ENCODE measurements around the gene MX1. TPM values are rescaled to one million over a fixed set of nuclear protein-coding genes. Genes with fewer than 3 reads are reported as not detected.

MX1 gene
- total and polyA plus RNA-seq, 12 donors = 14.0 to 44.4 (median 26.4) TPM

- H3K4me3 ChIP-seq = no peak overlapping the region
- no peak overlapping the region for H3K27ac ChIP-seq
- WGBS, 4 donors = 87 to 95% (median 92%) methylated on average over 7 of the region's 7 CpGs
- H3K9me3 ChIP-seq (replicated peaks in 1 of 3) = no peaks in the 10 kb centered on the region
- DNase-seq = no peak
- no peak for TF ChIP-seq POLR2A (IDR thresholded peaks at IDR 0.05)
- no peak for TF ChIP-seq CTCF (IDR thresholded peaks at IDR 0.05)
- H3K36me3 ChIP-seq (replicated peaks in 1 of 2) = peaks cover 0 to 38% of the 10 kb centered on the region in 2 donors
- no peaks in the 10 kb centered on the region for H3K4me1 ChIP-seq (replicated peaks in 1 of 2)
- no peaks in the 10 kb centered on the region for H3K27me3 ChIP-seq
- intact Hi-C loops (cut with DNase I) = no loop called here
These were observed 17.5 kb downstream of the MX1 start for GRCh38 chr21:41443562-41443961.

DNA sequence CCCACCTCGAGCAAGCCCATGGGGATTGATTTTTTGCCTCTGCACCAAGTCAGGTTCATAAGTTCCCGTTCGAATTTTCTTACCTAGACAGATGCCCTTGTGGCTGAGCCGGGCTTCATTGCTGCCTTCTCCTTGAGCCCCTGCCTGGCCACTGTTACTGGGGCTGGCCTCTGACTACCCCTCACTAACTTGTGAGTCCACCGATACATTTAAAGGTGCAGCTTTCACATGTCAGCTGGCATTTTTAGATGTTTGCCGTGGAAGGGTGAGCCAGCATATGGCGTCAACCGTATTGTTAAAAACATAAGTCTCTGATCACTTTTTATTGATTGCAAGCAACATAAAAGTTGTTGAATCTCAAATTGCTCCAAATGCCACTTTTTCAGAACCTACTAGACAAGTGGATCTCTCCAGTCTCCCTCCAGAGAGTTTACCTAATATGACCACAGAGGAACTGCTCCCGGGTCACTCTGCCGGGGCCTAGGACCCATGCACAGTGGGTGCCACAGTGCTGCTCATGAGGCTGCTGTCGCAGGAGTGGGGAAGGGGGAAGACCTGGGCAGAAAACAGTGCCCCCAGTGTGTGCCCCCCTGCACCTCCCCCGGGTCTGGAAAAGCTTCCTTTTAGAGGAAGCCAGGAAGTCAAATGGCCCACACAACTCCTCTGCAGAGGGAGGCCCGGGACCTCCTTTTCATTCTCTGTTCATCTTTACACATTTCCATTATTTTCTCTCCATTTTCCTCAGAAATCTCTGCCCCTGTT lies 18.8 kb downstream of the MX1 start:
- WGBS, 4 donors = 89 to 91% (median 91%) methylated on average over 10 to 13 of the region's 13 CpGs
- DNase-seq = no peak
- Histone ChIP-seq H3K27ac (no peak overlapping the region), H3K27me3 (no peaks in the 10 kb centered on the region), H3K4me1 (replicated peaks in 1 of 2) (no peaks in the 10 kb centered on the region), H3K4me3 (no peak overlapping the region), H3K9me3 (replicated peaks in 1 of 3) (no peaks in the 10 kb centered on the region), H3K36me3 (replicated peaks in 1 of 2) (peaks cover 0 to 38% of the 10 kb centered on the region in 2 donors)
- TF ChIP-seq POLR2A (IDR thresholded peaks at IDR 0.05) = no peak
- TF ChIP-seq CTCF (IDR thresholded peaks at IDR 0.05) = no peak
- intact Hi-C loops (cut with DNase I) = no loop called here

- Histone ChIP-seq H3K27ac (no peak overlapping the region), H3K36me3 (replicated peaks in 1 of 2) (peaks cover 0 to 38% of the 10 kb centered on the region in 2 donors), H3K27me3 (no peaks in the 10 kb centered on the region), H3K4me3 (no peak overlapping the region), H3K4me1 (replicated peaks in 1 of 2) (no peaks in the 10 kb centered on the region), H3K9me3 (replicated peaks in 1 of 3) (no peaks in the 10 kb centered on the region)
- DNase-seq = no peak
- intact Hi-C loops (cut with DNase I) = no loop called here
- TF ChIP-seq POLR2A (IDR thresholded peaks at IDR 0.05) = no peak
- TF ChIP-seq CTCF (IDR thresholded peaks at IDR 0.05) = no peak
- WGBS, 4 donors = 82 to 92% (median 85%) methylated on average over 7 of the region's 7 CpGs
These were observed 19.4 kb downstream of the MX1 start for GRCh38 chr21:41445465-41445862.

DNA sequence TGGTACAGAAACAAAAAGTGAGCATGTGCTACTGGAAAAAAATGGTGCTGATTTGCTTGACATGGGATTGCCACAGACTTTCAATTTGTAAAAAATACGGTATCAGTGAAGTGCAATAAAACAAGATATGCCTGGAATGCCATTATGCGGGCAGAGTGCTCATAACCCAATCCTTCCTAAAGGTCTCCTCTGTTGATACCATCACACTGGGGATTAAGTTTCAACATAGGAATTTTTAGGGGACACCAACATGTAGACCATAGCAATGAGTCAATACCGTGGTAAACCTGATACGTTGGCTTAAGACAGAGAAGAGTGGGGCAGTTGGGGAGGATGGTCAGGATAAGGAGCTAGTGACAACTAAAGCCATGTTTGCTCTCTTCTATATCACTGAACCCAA lies 20.5 kb downstream of the MX1 start:
- Histone ChIP-seq H3K9me3 (replicated peaks in 1 of 3) (no peaks in the 10 kb centered on the region), H3K4me3 (no peak overlapping the region), H3K4me1 (replicated peaks in 1 of 2) (no peaks in the 10 kb centered on the region), H3K27ac (no peak overlapping the region), H3K36me3 (replicated peaks in 1 of 2) (peaks cover 0 to 28% of the 10 kb centered on the region in 2 donors), H3K27me3 (no peaks in the 10 kb centered on the region)
- intact Hi-C loops (cut with DNase I) = no loop called here
- no peak for DNase-seq
- 74 to 100% (median 99%) methylated on average over 4 of the region's 4 CpGs for WGBS, 4 donors
- TF ChIP-seq POLR2A (IDR thresholded peaks at IDR 0.05) = no peak
- no peak for TF ChIP-seq CTCF (IDR thresholded peaks at IDR 0.05)

Measured in adrenal gland (tissue), 12 donors.